GM12865 (cell line): ENCODE results near the gene LIPC.

ENCODE experiments used
- DNase-seq: peaks from one replicate; pipeline ENCODE4 v3.0.0; 2010; ENCODE audit warnings: low read depth
- H3K4me3 ChIP-seq: 2 replicates; pipeline ENCODE4 v1.5.1; 2011; ENCODE audit warnings: mild to moderate bottlenecking, low read depth, low read length, control low read depth
- CTCF ChIP-seq: IDR thresholded peaks from 2 replicates; pipeline ENCODE4 v1.5.1; 2011; ENCODE audit warnings: low read length, control low read depth, low read depth, inconsistent platforms; ENCODE audit not compliant: insufficient read depth; ENCODE audit errors: missing control alignments

Gene LIPC

GRCh38 chr15:58536414-58536813 is 104.6 kb downstream of the LIPC start:
- TF ChIP-seq CTCF = no peak
- DNase-seq = no peak
- H3K4me3 ChIP-seq = no peak overlapping the region

- no peak overlapping the region for H3K4me3 ChIP-seq
- TF ChIP-seq CTCF = no peak
- no peak for DNase-seq
Measured at GRCh38 chr15:58537033-58537432, 105.2 kb downstream of the LIPC start.

GRCh38 chr15:58538225-58538727 is 106.5 kb downstream of the LIPC start:
- no peak for DNase-seq
- TF ChIP-seq CTCF = no peak
- H3K4me3 ChIP-seq = no peak overlapping the region

GRCh38 chr15:58538901-58539300 is 107.1 kb downstream of the LIPC start:
- no peak overlapping the region for H3K4me3 ChIP-seq
- DNase-seq = no peak
- no peak for TF ChIP-seq CTCF

GRCh38 chr15:58539548-58539947 is 107.8 kb downstream of the LIPC start:
- DNase-seq = no peak
- no peak for TF ChIP-seq CTCF
- H3K4me3 ChIP-seq = no peak overlapping the region

GRCh38 chr15:58541410-58542087 is 109.8 kb downstream of the LIPC start:
- DNase-seq = no peak
- no peak for TF ChIP-seq CTCF
- H3K4me3 ChIP-seq = no peak overlapping the region
